Neural crest cell (in vitro differentiated cells): ENCODE results near the gene NFIB. TPM values are rescaled to one million over a fixed set of nuclear protein-coding genes. Genes with fewer than 3 reads are reported as not detected.

Experiments used
- DNase-seq: peaks from one replicate; pipeline ENCODE4 v3.0.0; 2021; ENCODE audit warnings: low read depth, mixed read lengths, low spot score
- H3K27ac Mint-ChIP-seq: one replicate; pipeline ENCODE4 v1.8.0; 2021; ENCODE audit warnings: mild to moderate bottlenecking, mixed read lengths; ENCODE audit not compliant: unreplicated experiment
- H3K27me3 Mint-ChIP-seq: 2 replicates; pipeline ENCODE4 v1.8.0; 2021; ENCODE audit warnings: low read depth, mild to moderate bottlenecking, mixed read lengths
- H3K36me3 Mint-ChIP-seq: 2 replicates; pipeline ENCODE4 v1.8.0; 2021; ENCODE audit warnings: low read depth, mild to moderate bottlenecking, mixed read lengths
- H3K4me1 Mint-ChIP-seq: 2 replicates; pipeline ENCODE4 v1.8.0; 2021; ENCODE audit warnings: mixed read lengths
- H3K4me3 Mint-ChIP-seq: one replicate; pipeline ENCODE4 v1.8.0; 2021; ENCODE audit warnings: mild to moderate bottlenecking, mixed read lengths
- H3K9me3 Mint-ChIP-seq: 2 replicates; pipeline ENCODE4 v1.8.0; 2021; ENCODE audit warnings: mixed read lengths
- CTCF ChIP-seq: fragments of 200-600 bp; sonication (generic); conservative IDR thresholded peaks from 2 replicates; pipeline ENCODE4 v1.5.0; 2021; ENCODE audit warnings: antibody characterized with exemption, mild to moderate bottlenecking
- total RNA-seq: library from RNA; stranded (reverse); gene quantifications from 2 replicates; pipeline ENCODE4 v1.2.1, GENCODE V29; 2021

Gene NFIB
- total RNA-seq, 1 donor from 2014 or later, result 3.7 TPM

DNA sequence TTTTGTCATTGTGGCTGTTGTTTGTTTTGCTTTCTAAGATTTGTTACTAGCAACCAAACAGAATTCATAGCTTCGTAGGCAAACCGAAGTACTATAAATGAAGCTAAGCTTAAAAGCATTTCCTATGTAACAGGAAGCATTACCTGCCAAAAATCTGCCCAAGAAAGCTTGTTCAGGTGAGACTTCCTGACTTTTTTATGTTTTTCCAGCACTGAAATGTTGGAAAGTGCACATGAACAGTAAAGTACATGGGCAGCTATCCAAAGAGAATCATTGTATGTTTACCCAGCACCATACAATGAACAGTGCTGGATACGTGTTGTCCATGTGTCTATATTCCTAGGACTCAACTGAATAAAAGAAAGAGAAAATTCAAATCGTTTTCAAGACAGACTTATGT, 247.1 kb downstream of the NFIB start:
- H3K27ac Mint-ChIP-seq, result no peak overlapping the region
- no peaks in the 10 kb centered on the region for H3K27me3 Mint-ChIP-seq
- no peaks in the 10 kb centered on the region for H3K36me3 Mint-ChIP-seq
- TF ChIP-seq CTCF, result no peak
- peaks cover 9% of the 10 kb centered on the region for H3K9me3 Mint-ChIP-seq
- H3K4me1 Mint-ChIP-seq, result peaks cover 8% of the 10 kb centered on the region
- no peak for DNase-seq
- H3K4me3 Mint-ChIP-seq, result no peak overlapping the region

- H3K27ac Mint-ChIP-seq, result no peak overlapping the region
- no peak for TF ChIP-seq CTCF
- no peak for DNase-seq
- H3K4me1 Mint-ChIP-seq, result peaks cover 8% of the 10 kb centered on the region
- H3K36me3 Mint-ChIP-seq, result no peaks in the 10 kb centered on the region
- no peak overlapping the region for H3K4me3 Mint-ChIP-seq
- no peaks in the 10 kb centered on the region for H3K27me3 Mint-ChIP-seq
- peaks cover 9% of the 10 kb centered on the region for H3K9me3 Mint-ChIP-seq
Measured at GRCh38 chr9:14066032-14066431, 247.9 kb downstream of the NFIB start.

DNA sequence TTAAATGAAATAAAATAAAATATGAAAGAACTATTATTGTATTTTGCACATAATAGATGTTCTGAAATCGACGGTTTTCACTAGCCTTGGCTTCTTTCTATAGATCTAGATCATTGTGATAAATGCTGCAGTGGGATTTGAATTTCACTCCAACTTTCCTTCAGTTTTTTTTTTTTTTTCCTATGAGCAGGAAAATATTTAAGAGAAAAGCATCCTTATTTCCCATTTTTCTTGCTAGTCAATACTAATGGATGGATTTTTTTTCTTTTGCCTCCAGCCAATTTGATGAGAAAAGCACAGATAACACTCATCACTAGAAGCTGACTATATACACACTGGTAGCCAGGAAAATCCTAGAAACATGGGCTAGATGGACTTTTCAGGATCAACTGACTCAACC, 249.0 kb downstream of the NFIB start:
- Mint-ChIP-seq H3K27ac (no peak overlapping the region), H3K4me3 (no peak overlapping the region), H3K27me3 (no peaks in the 10 kb centered on the region), H3K4me1 (peaks cover 8% of the 10 kb centered on the region), H3K9me3 (peaks cover 4% of the 10 kb centered on the region), H3K36me3 (no peaks in the 10 kb centered on the region)
- DNase-seq, result no peak
- TF ChIP-seq CTCF, result no peak

DNA sequence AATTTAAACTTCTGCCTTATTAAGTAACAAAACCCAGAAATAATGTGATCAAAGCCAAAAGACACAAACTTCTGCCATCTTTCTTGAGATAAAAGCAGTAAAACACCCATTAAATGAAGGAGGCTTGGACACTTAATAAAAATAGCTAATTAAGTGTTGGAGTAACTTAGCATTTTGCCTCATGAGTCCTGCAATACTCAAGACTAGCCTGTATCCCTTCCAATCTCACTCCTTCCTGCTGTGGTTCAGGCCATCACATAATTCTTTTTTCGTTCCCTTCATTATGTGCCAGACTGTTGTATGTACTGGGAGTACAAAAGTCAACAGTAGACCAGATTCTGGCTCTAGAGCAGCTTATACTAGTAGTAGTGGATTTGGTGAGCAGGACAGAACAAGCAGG, 250.2 kb downstream of the NFIB start:
- TF ChIP-seq CTCF, result no peak
- H3K4me1 Mint-ChIP-seq, result peaks cover 8% of the 10 kb centered on the region
- no peaks in the 10 kb centered on the region for H3K9me3 Mint-ChIP-seq
- H3K27ac Mint-ChIP-seq, result no peak overlapping the region
- no peak for DNase-seq
- H3K4me3 Mint-ChIP-seq, result no peak overlapping the region
- H3K27me3 Mint-ChIP-seq, result no peaks in the 10 kb centered on the region
- H3K36me3 Mint-ChIP-seq, result no peaks in the 10 kb centered on the region

GRCh38 chr9:14062586-14063221, 251.2 kb downstream of the NFIB start:
- H3K9me3 Mint-ChIP-seq, result no peaks in the 10 kb centered on the region
- no peaks in the 10 kb centered on the region for H3K36me3 Mint-ChIP-seq
- H3K27me3 Mint-ChIP-seq, result no peaks in the 10 kb centered on the region
- TF ChIP-seq CTCF, result no peak
- no peak overlapping the region for H3K27ac Mint-ChIP-seq
- no peak overlapping the region for H3K4me3 Mint-ChIP-seq
- peaks cover 8% of the 10 kb centered on the region for H3K4me1 Mint-ChIP-seq
- DNase-seq, result no peak
